Nephron (organoid): ENCODE data around the gene ZNF474.

Source experiments
- H3K27ac Mint-ChIP-seq, 3 experiments: 2 replicates each; pipeline ENCODE4 v1.8.0; 2020; ENCODE audit warnings: mixed read lengths in 3 of 3, mild to moderate bottlenecking in 2 of 3, moderate library complexity in 1 of 3
- H3K27me3 Mint-ChIP-seq: 2 replicates; pipeline ENCODE4 v1.8.0; 2021; ENCODE audit warnings: low read depth, mild to moderate bottlenecking, moderate library complexity, mixed read lengths
- H3K36me3 Mint-ChIP-seq: 2 replicates; pipeline ENCODE4 v1.8.0; 2020; ENCODE audit warnings: low read depth, mixed read lengths
- H3K4me1 Mint-ChIP-seq: 2 replicates; pipeline ENCODE4 v1.8.0; 2020; ENCODE audit warnings: mixed read lengths
- H3K4me3 Mint-ChIP-seq, 3 experiments: 2 replicates each; pipeline ENCODE4 v1.8.0; 2020; ENCODE audit warnings: mild to moderate bottlenecking in 3 of 3, mixed read lengths in 3 of 3, moderate library complexity in 2 of 3
- H3K9me3 Mint-ChIP-seq: 2 replicates; pipeline ENCODE4 v1.8.0; 2020; ENCODE audit warnings: mixed read lengths
- TF ChIP-seq, protein P1 (sequence below), 3 experiments: fragments of 200-600 bp; sonication (generic); IDR thresholded peaks; one replicate each; pipeline ENCODE4 v1.5.0; 2021; ENCODE audit warnings: antibody characterized with exemption in 3 of 3; ENCODE audit not compliant: unreplicated experiment in 3 of 3

The ZNF474 gene

DNA sequence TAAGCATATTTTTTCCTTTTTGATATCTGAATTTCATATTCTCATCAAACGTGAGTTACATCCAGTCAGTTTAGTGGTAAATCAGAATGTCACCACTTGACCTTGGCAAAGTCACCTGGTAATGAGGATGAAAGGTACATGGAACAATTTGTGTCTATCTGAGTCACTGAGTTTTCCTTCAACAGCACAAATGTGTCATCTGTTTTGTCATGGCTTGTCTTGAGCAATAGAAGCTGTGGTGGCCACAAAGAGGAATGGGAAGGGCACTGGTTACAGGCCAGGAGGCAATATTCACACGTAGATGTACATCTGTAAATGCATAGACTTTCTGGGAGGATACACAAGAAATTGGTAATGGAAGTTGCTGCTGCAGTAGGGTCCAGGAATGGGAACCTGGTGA is 8.4 kb upstream of the ZNF474 start:
- H3K36me3 Mint-ChIP-seq = no peaks in the 10 kb centered on the region

DNA sequence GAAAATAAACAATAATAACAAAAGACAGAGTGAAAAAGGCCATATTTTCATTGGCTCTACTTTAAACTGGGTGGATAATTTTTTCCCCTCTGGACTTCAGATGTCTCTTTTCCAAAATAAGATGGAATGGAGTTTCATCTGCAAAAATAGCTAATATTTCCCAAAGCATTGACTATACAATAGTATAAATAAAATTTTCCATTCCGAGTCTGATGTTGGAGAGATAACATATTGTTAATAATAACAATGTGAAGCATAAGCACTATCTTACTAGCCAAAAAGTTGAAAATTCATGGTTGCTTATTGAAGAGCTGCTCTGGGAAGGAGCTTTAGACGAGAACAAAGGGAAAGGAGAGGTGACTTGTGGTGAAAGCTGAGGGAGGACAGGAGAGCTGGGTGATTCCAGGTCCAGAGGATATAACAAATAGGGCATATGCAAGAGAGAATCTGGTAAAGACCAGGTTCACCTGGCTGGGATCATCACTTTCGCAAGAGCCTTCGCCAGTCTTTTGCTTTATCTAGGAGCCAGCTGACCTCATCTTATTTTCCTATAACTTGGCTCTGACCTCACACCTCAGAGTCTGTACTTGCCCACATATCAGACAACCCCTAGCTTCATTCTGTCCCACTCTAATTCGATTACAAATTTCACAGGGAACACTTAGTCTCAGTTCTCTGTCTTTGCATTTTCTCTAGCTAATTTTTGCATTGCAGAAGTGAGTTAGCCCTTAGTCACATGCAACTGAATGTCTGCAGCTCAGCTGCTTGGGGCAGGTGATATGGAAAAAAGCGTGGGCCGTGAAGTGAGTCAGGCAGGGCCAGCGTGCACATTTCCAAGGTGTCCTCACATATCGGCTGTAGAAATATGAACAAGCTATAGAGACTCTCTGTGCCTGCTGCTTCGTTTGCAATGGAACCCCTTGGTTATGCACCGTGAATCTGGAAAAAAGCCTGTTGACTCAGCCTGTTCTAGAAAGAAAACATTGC is 7.6 kb upstream of the ZNF474 start:
- no peaks in the 10 kb centered on the region for H3K27me3 Mint-ChIP-seq
- TF ChIP-seq, protein P1, sequence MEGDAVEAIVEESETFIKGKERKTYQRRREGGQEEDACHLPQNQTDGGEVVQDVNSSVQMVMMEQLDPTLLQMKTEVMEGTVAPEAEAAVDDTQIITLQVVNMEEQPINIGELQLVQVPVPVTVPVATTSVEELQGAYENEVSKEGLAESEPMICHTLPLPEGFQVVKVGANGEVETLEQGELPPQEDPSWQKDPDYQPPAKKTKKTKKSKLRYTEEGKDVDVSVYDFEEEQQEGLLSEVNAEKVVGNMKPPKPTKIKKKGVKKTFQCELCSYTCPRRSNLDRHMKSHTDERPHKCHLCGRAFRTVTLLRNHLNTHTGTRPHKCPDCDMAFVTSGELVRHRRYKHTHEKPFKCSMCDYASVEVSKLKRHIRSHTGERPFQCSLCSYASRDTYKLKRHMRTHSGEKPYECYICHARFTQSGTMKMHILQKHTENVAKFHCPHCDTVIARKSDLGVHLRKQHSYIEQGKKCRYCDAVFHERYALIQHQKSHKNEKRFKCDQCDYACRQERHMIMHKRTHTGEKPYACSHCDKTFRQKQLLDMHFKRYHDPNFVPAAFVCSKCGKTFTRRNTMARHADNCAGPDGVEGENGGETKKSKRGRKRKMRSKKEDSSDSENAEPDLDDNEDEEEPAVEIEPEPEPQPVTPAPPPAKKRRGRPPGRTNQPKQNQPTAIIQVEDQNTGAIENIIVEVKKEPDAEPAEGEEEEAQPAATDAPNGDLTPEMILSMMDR (IDR thresholded peaks at IDR 0.05; ENCODE audit: unreplicated experiment in 3 of 3) = no peak
- H3K36me3 Mint-ChIP-seq = no peaks in the 10 kb centered on the region
- H3K4me3 Mint-ChIP-seq = no peak overlapping the region
- no peak overlapping the region for H3K27ac Mint-ChIP-seq
- H3K9me3 Mint-ChIP-seq = no peaks in the 10 kb centered on the region
- peaks cover 44% of the 10 kb centered on the region for H3K4me1 Mint-ChIP-seq

More for the DNA sequence above, 8.4 kb upstream of the ZNF474 start:
- no peaks in the 10 kb centered on the region for H3K27me3 Mint-ChIP-seq
- TF ChIP-seq, protein P1 (IDR thresholded peaks at IDR 0.05; ENCODE audit: unreplicated experiment in 3 of 3) = no peak
- H3K27ac Mint-ChIP-seq = no peak overlapping the region
- no peaks in the 10 kb centered on the region for H3K9me3 Mint-ChIP-seq
- peaks cover 36% of the 10 kb centered on the region for H3K4me1 Mint-ChIP-seq
- H3K4me3 Mint-ChIP-seq = no peak overlapping the region

DNA sequence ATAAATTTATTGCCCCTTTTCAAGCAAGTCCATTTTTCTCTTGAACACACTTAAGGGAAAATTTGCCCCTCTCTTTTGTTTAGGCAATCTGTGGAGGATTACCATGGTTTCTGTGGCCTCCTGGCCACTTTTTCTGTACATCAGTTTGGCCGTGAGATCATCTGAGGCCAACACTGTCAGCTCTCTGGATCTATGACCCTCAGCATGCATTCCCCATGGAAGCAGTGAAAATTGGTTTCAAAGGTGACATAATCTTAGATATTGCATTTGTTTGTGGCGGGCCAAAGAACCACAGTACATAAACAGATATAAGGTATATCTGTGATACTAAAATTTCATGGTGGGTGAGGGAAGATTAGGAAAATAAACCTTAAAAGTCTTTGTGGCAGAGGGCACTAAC is 4.6 kb upstream of the ZNF474 start:
- Mint-ChIP-seq H3K27me3 (no peaks in the 10 kb centered on the region), H3K36me3 (no peaks in the 10 kb centered on the region), H3K4me1 (peaks cover 64% of the 10 kb centered on the region), H3K4me3 (no peak overlapping the region), H3K9me3 (no peaks in the 10 kb centered on the region), H3K27ac (peak overlapping the region; percentile 97)
- TF ChIP-seq, protein P1 (IDR thresholded peaks at IDR 0.05; ENCODE audit: unreplicated experiment in 3 of 3) = no peak

DNA sequence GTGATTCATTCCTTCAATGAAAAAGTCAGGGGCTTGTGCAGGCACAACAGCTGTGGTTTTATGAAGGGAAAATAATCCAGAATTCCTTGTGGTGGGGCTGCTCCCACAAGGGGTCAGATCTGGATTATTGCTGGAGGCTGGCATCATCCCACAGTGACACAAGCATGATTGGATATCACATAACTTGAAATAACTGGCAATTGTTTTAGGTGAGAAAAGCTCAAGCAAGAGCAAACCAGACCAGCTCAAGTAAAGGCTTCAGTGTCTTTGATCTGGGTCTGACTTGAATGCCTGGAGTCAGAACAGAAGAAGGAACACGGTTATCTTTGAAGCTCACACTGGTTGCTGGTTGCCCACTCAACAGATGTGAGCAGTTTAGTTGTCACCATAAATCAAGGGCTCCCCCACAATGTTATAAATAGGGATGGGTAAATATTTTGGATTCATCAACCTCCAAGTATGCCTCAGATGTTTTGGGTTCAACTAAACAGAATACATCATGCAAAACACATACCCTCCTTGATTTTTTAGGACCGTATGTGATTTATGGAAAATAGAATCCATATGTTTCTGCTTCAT is 3.1 kb upstream of the ZNF474 start:
- no peaks in the 10 kb centered on the region for H3K36me3 Mint-ChIP-seq
- TF ChIP-seq, protein P1 (IDR thresholded peaks at IDR 0.05; ENCODE audit: unreplicated experiment in 3 of 3) = no peak
- no peaks in the 10 kb centered on the region for H3K27me3 Mint-ChIP-seq
- peak overlapping the region; percentile 18 to 75 (median 69) for H3K4me3 Mint-ChIP-seq
- peak overlapping the region; percentile 97 for H3K27ac Mint-ChIP-seq
- H3K4me1 Mint-ChIP-seq = peaks cover 64% of the 10 kb centered on the region
- no peaks in the 10 kb centered on the region for H3K9me3 Mint-ChIP-seq

DNA sequence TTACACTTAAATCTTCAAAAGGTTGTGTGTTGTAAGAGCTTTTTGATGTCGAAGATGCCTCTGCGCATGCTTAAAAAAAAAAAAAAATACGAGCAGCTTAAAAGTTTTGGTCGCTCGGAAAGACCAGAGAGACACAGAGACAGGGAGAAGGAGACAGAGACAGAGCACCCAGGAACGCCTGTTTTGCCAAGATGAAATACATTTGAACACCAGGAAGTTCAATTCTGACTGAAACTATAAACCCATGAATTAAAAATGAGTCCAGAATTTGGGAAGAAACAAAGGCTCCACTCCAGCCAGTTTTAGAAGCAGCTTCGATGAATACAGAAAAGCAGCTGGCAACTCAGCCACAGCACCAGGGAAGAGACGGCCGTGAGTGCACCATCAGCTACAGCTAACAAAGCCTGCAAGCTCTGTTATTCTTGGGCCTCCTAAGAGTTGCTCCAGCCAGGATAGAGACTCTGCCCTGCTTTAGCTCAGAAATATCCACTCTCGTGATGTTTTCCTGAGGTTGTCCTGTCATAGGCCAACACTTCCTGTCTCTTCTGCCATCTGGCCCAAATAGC is 2.5 kb upstream of the ZNF474 start:
- Mint-ChIP-seq H3K9me3 (no peaks in the 10 kb centered on the region), H3K36me3 (no peaks in the 10 kb centered on the region), H3K27me3 (no peaks in the 10 kb centered on the region), H3K27ac (peak overlapping the region; percentile 97), H3K4me3 (peak overlapping the region; percentile 69 to 77 (median 75)), H3K4me1 (peaks cover 59% of the 10 kb centered on the region)
- TF ChIP-seq, protein P1 (IDR thresholded peaks at IDR 0.05; ENCODE audit: unreplicated experiment in 3 of 3) = no peak
